Stimulated activated naive CD8-positive, alpha-beta T cell treated with anti-CD3 and anti-CD28 coated beads, Interleukin-15, amount 100 ng/mL, for 72 hours (primary cell): ENCODE data around the gene WDR3.

Experiments used
- ATAC-seq: fragments of 150-1000 bp; cut with Tn5 transposase; 2 replicates; pipeline ENCODE4 v1.10.0; 2021; ENCODE audit warnings: mild to moderate bottlenecking, moderate library complexity
- DNase-seq, 2 donors: peaks; one replicate each; pipeline ENCODE4 v3.0.0; 2021 to 2022
- H3K27ac Mint-ChIP-seq, 2 donors: one replicate each; pipeline ENCODE4 v1.8.0; 2022; ENCODE audit warnings: mild to moderate bottlenecking in 2 of 2, mixed read lengths in 2 of 2, moderate library complexity in 2 of 2
- H3K27me3 Mint-ChIP-seq: one replicate; pipeline ENCODE4 v1.8.0; 2022; ENCODE audit warnings: mixed read lengths
- H3K4me1 Mint-ChIP-seq: one replicate; pipeline ENCODE4 v1.8.0; 2022; ENCODE audit warnings: mild to moderate bottlenecking, mixed read lengths
- H3K4me3 Mint-ChIP-seq, 2 donors: one replicate each; pipeline ENCODE4 v1.8.0; 2022; ENCODE audit warnings: mild to moderate bottlenecking in 2 of 2, mixed read lengths in 2 of 2, moderate library complexity in 1 of 2
- H3K9me3 Mint-ChIP-seq, 2 donors: one replicate each; pipeline ENCODE4 v1.8.0; 2022; ENCODE audit warnings: mixed read lengths in 2 of 2

WDR3 gene

GRCh38 chr1:117925981-117926380 lies 3.6 kb upstream of the WDR3 start:
- no peaks in the 10 kb centered on the region for H3K9me3 Mint-ChIP-seq
- H3K4me3 Mint-ChIP-seq: no peak overlapping the region
- peaks cover 15% of the 10 kb centered on the region for H3K4me1 Mint-ChIP-seq
- ATAC-seq (no peak), DNase-seq (no peak)
- H3K27ac Mint-ChIP-seq: no peak overlapping the region
- H3K27me3 Mint-ChIP-seq: no peaks in the 10 kb centered on the region

- no peaks in the 10 kb centered on the region for H3K27me3 Mint-ChIP-seq
- peaks cover 39% of the 10 kb centered on the region for H3K4me1 Mint-ChIP-seq
- peak overlapping the region; percentile 91 to 95 for H3K27ac Mint-ChIP-seq
- no peaks in the 10 kb centered on the region for H3K9me3 Mint-ChIP-seq
- ATAC-seq (peak; percentile 64), DNase-seq (no peak)
- peak overlapping the region; percentile 88 to 96 for H3K4me3 Mint-ChIP-seq
These were observed 627 bp upstream of the WDR3 start for GRCh38 chr1:117928881-117929342.

DNA sequence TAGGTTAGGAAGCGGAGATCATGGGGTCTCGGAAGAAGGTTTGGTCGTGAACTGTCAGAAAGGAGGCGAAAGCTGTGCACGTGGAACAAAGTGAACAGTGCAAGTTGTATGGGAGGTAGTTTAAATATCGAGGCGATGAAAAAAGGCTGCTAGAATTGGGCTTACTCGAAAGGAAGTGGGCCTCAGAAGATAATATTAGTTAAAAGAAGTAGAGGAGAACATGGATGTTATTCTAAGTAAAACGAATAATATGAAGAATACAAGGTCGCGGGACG lies 571 bp downstream of the WDR3 start:
- DNase-seq (no peak), ATAC-seq (no peak)
- Mint-ChIP-seq H3K27me3 (no peaks in the 10 kb centered on the region), H3K4me3 (peak overlapping the region; percentile 88 to 96), H3K4me1 (peaks cover 39% of the 10 kb centered on the region), H3K27ac (peak overlapping the region; percentile 91 to 95), H3K9me3 (no peaks in the 10 kb centered on the region)

DNA sequence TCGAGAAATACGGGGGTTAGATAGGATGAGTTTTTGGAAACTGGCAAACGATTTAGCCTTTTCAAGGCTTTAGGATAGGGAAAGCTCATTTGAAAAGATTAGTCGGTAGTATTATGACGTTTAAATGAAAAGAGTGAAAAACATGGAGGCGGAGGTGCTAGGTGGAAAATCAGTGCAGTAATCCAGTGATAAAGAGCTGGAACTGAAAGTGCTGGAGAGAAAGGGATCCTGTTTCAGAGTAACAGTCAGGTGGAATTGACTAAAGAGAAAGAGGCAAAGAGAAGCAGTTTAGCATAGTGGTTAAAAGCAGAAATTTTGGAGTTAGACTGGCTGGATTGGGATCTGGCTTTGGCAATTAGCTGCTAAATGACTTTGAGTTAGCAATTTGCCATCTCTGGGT lies 945 bp downstream of the WDR3 start:
- Mint-ChIP-seq H3K4me3 (peak overlapping the region; percentile 88 to 96), H3K9me3 (no peaks in the 10 kb centered on the region), H3K4me1 (peaks cover 39% of the 10 kb centered on the region), H3K27me3 (no peaks in the 10 kb centered on the region), H3K27ac (peak overlapping the region; percentile 43 to 91)
- DNase-seq (no peak), ATAC-seq (no peak)

DNA sequence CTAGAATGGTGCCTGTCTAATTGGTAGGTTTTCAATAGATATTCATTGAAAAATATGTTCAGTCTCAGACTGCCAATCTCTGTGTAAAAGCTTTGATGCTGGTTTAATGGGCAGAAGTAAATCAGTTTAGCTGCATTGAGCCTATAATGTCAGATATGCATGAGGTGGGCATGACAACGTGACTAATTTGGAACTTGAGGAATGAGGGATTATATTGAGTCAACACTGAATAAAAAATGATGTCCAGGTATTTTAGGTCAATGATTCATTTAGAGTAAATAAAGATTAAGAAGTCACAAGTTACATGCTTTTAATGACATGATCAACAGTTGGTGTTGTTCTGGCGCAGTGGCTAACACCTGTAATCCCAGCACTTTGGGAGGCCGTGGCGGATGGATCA lies 3.0 kb downstream of the WDR3 start:
- no peak for ATAC-seq
- DNase-seq: no peak
- Mint-ChIP-seq H3K27me3 (no peaks in the 10 kb centered on the region), H3K4me1 (peaks cover 39% of the 10 kb centered on the region), H3K4me3 (no peak overlapping the region), H3K27ac (no peak overlapping the region), H3K9me3 (no peaks in the 10 kb centered on the region)

DNA sequence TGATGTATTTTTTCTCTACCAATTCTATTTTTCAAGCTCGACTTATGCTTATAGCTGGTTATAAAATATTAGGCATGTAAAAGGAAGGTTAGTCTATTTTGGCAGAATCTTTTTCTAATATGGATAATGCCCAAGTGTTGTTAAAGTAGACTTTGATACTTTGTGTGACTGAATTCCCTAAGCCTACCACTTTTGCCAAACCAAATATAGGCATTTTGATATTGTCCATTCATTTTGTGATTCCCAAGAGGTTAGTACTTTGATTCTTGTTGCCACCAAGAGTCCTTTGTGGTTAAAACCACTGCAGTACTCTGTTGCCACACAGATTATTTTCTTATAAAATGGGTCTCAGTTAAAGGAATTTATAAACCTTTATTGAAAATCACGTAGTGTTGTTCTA lies 4.2 kb downstream of the WDR3 start:
- H3K9me3 Mint-ChIP-seq: no peaks in the 10 kb centered on the region
- ATAC-seq (no peak), DNase-seq (no peak)
- peaks cover 32% of the 10 kb centered on the region for H3K4me1 Mint-ChIP-seq
- no peak overlapping the region for H3K27ac Mint-ChIP-seq
- no peaks in the 10 kb centered on the region for H3K27me3 Mint-ChIP-seq
- H3K4me3 Mint-ChIP-seq: no peak overlapping the region

DNA sequence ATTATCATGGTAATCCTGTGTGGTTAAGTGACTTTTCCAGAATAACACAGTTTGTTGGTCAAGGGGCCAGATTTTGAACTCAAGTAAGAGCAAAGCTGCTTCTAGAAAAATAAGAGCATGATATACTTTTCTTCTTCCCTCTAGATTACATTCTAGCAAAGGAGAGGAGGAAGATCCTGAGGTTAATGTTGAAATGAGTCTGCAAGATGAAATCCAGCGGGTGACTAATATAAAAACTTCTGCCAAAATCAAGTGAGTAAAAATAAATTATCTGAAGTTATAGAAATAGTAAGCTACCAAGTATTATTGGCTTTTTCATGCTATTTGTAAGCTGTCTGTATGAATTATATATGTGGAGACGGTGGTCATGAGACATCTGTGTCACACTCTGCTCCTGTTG lies 12.8 kb downstream of the WDR3 start:
- Mint-ChIP-seq H3K27me3 (no peaks in the 10 kb centered on the region), H3K4me3 (no peak overlapping the region), H3K4me1 (no peaks in the 10 kb centered on the region), H3K9me3 (no peaks in the 10 kb centered on the region), H3K27ac (no peak overlapping the region)
- no peak for DNase-seq
- no peak for ATAC-seq

- no peak overlapping the region for H3K4me3 Mint-ChIP-seq
These were observed 22.8 kb downstream of the WDR3 start for GRCh38 chr1:117952386-117952785.

GRCh38 chr1:117959364-117959763 lies 29.8 kb downstream of the WDR3 start:
- no peaks in the 10 kb centered on the region for H3K9me3 Mint-ChIP-seq
- no peaks in the 10 kb centered on the region for H3K27me3 Mint-ChIP-seq
- H3K27ac Mint-ChIP-seq: no peak overlapping the region
- no peak overlapping the region for H3K4me3 Mint-ChIP-seq
- H3K4me1 Mint-ChIP-seq: peaks cover 11% of the 10 kb centered on the region
- ATAC-seq (no peak), DNase-seq (no peak)

More at GRCh38 chr1:117952386-117952785, 22.8 kb downstream of the WDR3 start:
- Mint-ChIP-seq H3K9me3 (no peaks in the 10 kb centered on the region), H3K4me1 (no peaks in the 10 kb centered on the region), H3K27me3 (no peaks in the 10 kb centered on the region), H3K27ac (no peak overlapping the region)
- no peak for DNase-seq
- no peak for ATAC-seq

DNA sequence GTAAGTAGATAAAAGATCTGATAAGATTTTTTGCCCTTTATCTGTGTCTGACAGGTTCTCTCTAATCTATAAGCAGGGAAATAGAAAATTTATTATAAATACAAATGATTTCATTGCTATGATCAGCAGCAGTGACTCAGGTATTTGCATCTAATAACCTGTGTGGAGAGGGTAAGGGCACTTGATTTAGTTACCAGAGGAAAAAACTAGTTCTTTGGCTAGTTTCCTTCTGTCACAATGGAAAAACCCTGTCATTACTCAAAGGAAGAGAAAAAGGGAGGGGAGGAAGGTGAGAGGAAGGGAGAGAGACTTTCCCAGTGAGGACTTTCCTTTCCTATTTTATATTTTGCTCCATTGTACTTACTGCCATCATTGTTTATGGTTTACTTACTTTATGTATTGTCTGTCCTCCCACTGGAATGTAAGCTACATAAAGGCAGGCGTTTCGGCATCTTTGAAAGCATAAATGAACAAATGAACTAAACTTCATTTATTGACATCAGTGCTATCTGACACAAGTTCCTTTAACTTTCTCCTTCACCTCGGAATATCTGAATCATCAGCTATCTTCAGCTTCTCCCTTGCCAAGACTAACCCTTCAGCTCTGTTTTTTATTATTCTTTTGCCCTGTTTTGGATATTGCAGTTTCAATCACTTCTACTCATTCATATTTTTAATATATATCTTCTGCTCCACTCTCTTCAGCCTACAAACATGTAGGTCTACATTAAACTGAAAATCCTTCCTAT lies 34.9 kb downstream of the WDR3 start:
- DNase-seq (no peak), ATAC-seq (no peak)
- Mint-ChIP-seq H3K4me1 (peaks cover 19% of the 10 kb centered on the region), H3K27ac (peak overlapping the region in 1 of 2 donors; percentile 70), H3K27me3 (no peaks in the 10 kb centered on the region), H3K4me3 (no peak overlapping the region), H3K9me3 (no peaks in the 10 kb centered on the region)

- DNase-seq (no peak), ATAC-seq (no peak)
- Mint-ChIP-seq H3K4me3 (no peak overlapping the region), H3K27me3 (no peaks in the 10 kb centered on the region), H3K27ac (no peak overlapping the region), H3K9me3 (no peaks in the 10 kb centered on the region), H3K4me1 (peaks cover 19% of the 10 kb centered on the region)
These were observed 37.9 kb downstream of the WDR3 start for GRCh38 chr1:117967477-117967876.

GRCh38 chr1:117967881-117968280 lies 38.3 kb downstream of the WDR3 start:
- DNase-seq (no peak), ATAC-seq (no peak)
- Mint-ChIP-seq H3K27ac (no peak overlapping the region), H3K4me1 (peaks cover 19% of the 10 kb centered on the region), H3K9me3 (no peaks in the 10 kb centered on the region), H3K4me3 (no peak overlapping the region), H3K27me3 (no peaks in the 10 kb centered on the region)

- Mint-ChIP-seq H3K27me3 (no peaks in the 10 kb centered on the region), H3K4me1 (no peaks in the 10 kb centered on the region), H3K4me3 (no peak overlapping the region), H3K9me3 (no peaks in the 10 kb centered on the region), H3K27ac (no peak overlapping the region)
- DNase-seq (no peak), ATAC-seq (no peak)
These were observed 40.7 kb downstream of the WDR3 start for GRCh38 chr1:117970252-117970651.

DNA sequence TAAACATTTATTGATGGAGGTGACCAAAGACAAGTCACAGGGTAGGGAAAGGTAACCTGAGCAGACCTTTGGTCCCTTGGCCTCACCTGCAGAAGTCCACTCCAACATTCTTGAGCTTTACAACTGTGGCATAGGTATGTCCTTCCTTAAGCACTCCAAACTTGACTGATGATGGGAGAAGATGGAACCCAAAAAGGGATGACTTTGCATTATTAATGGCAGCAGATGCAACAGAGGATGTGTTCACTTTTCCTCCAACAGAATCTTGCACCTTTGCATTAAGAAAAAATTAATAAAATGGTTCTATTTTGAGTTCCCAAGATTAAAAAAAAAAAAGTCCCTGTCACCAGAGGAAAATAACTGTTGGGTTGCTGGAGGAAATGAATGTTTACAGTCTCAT lies 42.2 kb downstream of the WDR3 start:
- H3K4me1 Mint-ChIP-seq: no peaks in the 10 kb centered on the region
- no peak overlapping the region for H3K27ac Mint-ChIP-seq
- H3K9me3 Mint-ChIP-seq: no peaks in the 10 kb centered on the region
- no peaks in the 10 kb centered on the region for H3K27me3 Mint-ChIP-seq
- DNase-seq (no peak), ATAC-seq (no peak)
- no peak overlapping the region for H3K4me3 Mint-ChIP-seq

GRCh38 chr1:117976381-117976780 lies 46.8 kb downstream of the WDR3 start:
- Mint-ChIP-seq H3K27ac (no peak overlapping the region), H3K9me3 (no peaks in the 10 kb centered on the region), H3K4me3 (no peak overlapping the region), H3K27me3 (no peaks in the 10 kb centered on the region), H3K4me1 (no peaks in the 10 kb centered on the region)
- ATAC-seq (no peak), DNase-seq (no peak)

GRCh38 chr1:117981455-117982192 lies 52.1 kb downstream of the WDR3 start:
- H3K27ac Mint-ChIP-seq: no peak overlapping the region
- ATAC-seq (no peak), DNase-seq (no peak)
- no peak overlapping the region for H3K4me3 Mint-ChIP-seq
- peaks cover 24% of the 10 kb centered on the region for H3K27me3 Mint-ChIP-seq
- no peaks in the 10 kb centered on the region for H3K9me3 Mint-ChIP-seq
- H3K4me1 Mint-ChIP-seq: no peaks in the 10 kb centered on the region
